SK-N-SH treated with all-trans-retinoic acid at 6 μM for 48 hours (cell line): ENCODE results near the gene MUC21.

Source experiments
- ATAC-seq: fragments of 200-7000 bp; cut with Tn5 transposase; 3 replicates; pipeline ENCODE4 v1.9.1; 2020; ENCODE audit warnings: mild to moderate bottlenecking, moderate library complexity
- ARNTL ChIP-seq: fragments of 450-650 bp; formaldehyde crosslinking; IDR thresholded peaks from 2 replicates; pipeline ENCODE4 v1.5.0; 2020; ENCODE audit warnings: low read depth, mild to moderate bottlenecking, moderate library complexity, borderline replicate concordance
- TOX ChIP-seq: fragments of 250-450 bp; sonication (Bioruptor Pico); IDR thresholded peaks from 2 replicates; pipeline ENCODE4 v1.8.0; 2021; ENCODE audit warnings: mild to moderate bottlenecking, moderate library complexity, borderline replicate concordance

Gene MUC21

GRCh38 chr6:31038559-31038958 is 55.0 kb downstream of the MUC21 start:
- TF ChIP-seq ARNTL (no peak), TOX (CRISPR knock-in tag) (no peak)
- ATAC-seq = no peak
